Ovary (tissue), 3 donors: ENCODE data around the gene DHRS3.

Experiments used
- POLR2A ChIP-seq: fragments of 450-650 bp; IDR thresholded peaks from one replicate; pipeline ENCODE4 v1.6.1; 2017; ENCODE audit warnings: antibody characterized with exemption, mild to moderate bottlenecking, moderate library complexity
- TF ChIP-seq, protein P1 (sequence below), 3 donors: fragments of 450-650 bp in 2 of 3; fragments of 200-600 bp in 1 of 3; IDR thresholded peaks; one replicate each; pipeline versions ENCODE4 v1.5.1 to v1.8.0; 2016 to 2022; ENCODE audit warnings: antibody characterized with exemption in 3 of 3, mild to moderate bottlenecking in 1 of 3
- donor health status: DM: no; HTN: no; CAD: no.

- no peak for TF ChIP-seq POLR2A
- TF ChIP-seq, protein P1, sequence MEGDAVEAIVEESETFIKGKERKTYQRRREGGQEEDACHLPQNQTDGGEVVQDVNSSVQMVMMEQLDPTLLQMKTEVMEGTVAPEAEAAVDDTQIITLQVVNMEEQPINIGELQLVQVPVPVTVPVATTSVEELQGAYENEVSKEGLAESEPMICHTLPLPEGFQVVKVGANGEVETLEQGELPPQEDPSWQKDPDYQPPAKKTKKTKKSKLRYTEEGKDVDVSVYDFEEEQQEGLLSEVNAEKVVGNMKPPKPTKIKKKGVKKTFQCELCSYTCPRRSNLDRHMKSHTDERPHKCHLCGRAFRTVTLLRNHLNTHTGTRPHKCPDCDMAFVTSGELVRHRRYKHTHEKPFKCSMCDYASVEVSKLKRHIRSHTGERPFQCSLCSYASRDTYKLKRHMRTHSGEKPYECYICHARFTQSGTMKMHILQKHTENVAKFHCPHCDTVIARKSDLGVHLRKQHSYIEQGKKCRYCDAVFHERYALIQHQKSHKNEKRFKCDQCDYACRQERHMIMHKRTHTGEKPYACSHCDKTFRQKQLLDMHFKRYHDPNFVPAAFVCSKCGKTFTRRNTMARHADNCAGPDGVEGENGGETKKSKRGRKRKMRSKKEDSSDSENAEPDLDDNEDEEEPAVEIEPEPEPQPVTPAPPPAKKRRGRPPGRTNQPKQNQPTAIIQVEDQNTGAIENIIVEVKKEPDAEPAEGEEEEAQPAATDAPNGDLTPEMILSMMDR (IDR thresholded peaks at IDR 0.05), result no peak
Observed at GRCh38 chr1:12661606-12662219, 43.7 kb upstream of the DHRS3 start.
